SU-DHL-6 (cell line): ENCODE data around the gene PIAS2.

ENCODE experiments used
- EZH2phosphoT487 ChIP-seq: fragments of 200-600 bp; sonication (generic), shearing (Covaris generic); conservative IDR thresholded peaks from 2 replicates; pipeline ENCODE4 v1.6.1; 2018; ENCODE audit warnings: mild to moderate bottlenecking, antibody characterized with exemption, low read length, moderate library complexity, mixed read lengths
- TF ChIP-seq, protein P1 (sequence below): fragments of 200-600 bp; sonication (generic); IDR thresholded peaks from one replicate; pipeline ENCODE4 v1.5.1; 2017; ENCODE audit warnings: antibody characterized with exemption, mild to moderate bottlenecking, low read length, moderate library complexity; ENCODE audit not compliant: insufficient read depth, poor library complexity, severe bottlenecking

DNA sequence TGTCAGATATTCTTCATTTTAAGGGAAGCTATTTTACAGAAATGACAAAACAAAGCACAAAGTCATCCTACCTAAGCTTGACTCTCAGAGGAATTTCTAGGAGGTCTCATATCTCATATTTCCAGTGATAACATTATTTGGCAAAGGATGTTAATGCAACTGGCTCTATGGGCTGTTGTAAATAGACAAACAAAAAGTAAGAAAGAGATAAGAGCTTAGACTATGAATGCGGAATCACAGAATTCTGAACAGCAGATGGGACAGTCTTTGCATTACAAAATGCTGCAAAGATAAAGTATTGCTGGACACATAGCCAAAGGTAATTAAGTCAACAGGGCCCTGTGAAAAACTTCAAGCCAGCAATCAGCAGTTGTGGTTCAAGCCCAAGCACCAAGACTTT, 23.9 kb downstream of the PIAS2 start:
- TF ChIP-seq, protein P1, sequence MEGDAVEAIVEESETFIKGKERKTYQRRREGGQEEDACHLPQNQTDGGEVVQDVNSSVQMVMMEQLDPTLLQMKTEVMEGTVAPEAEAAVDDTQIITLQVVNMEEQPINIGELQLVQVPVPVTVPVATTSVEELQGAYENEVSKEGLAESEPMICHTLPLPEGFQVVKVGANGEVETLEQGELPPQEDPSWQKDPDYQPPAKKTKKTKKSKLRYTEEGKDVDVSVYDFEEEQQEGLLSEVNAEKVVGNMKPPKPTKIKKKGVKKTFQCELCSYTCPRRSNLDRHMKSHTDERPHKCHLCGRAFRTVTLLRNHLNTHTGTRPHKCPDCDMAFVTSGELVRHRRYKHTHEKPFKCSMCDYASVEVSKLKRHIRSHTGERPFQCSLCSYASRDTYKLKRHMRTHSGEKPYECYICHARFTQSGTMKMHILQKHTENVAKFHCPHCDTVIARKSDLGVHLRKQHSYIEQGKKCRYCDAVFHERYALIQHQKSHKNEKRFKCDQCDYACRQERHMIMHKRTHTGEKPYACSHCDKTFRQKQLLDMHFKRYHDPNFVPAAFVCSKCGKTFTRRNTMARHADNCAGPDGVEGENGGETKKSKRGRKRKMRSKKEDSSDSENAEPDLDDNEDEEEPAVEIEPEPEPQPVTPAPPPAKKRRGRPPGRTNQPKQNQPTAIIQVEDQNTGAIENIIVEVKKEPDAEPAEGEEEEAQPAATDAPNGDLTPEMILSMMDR: no peak
- TF ChIP-seq EZH2phosphoT487: no peak
